ENCODE results near the gene CUX1.
"Not testable (repeated sequence)": the region's sequence is repeated elsewhere in the genome, so short reads cannot be mapped to it uniquely, and the experiment has no call there.

CUX1 gene

GRCh38 chr7:102149416-102149815 lies 332.0 kb downstream of the CUX1 start:
- DNase-seq (ENCODE audit: low read depth), result no peak

GRCh38 chr7:102150266-102150665 lies 332.8 kb downstream of the CUX1 start:
- DNase-seq (ENCODE audit: low read depth), result no peak

GRCh38 chr7:102152672-102153598 lies 335.5 kb downstream of the CUX1 start:
- no peak for DNase-seq (ENCODE audit: low read depth)

- no peak for DNase-seq (ENCODE audit: low read depth)
These were observed 336.1 kb downstream of the CUX1 start for GRCh38 chr7:102153599-102153946.

GRCh38 chr7:102154425-102154824 lies 337.0 kb downstream of the CUX1 start:
- no peak for DNase-seq (ENCODE audit: low read depth)

DNA sequence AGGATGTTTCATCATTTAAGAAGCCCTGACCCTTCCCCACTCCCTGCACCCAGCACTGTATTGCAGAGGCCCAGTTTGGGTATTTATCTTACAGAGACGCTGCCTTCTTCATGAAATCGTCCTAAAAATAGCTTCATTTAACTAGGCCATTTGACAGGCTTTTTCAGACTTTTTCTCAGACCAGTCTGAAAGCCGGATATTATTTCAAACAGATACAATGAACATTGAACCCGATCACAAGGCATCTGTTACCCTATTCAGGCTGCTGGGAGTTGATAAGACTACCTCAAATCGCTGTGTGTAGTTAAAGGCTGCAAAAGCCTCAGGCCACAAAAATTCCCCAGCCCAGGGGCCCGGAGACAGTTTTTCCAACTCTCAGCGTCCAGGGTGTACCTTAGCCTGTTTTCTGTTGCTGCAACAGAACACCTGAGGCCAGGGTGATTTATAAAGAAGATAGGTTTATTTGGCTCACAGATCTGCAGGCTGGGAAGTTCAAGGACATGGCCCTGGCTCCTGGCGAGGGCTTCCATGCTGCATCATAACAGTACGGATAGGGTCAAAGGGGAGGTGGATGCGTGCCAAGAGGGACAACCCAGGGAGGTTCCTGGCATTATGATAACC lies 338.5 kb downstream of the CUX1 start:
- no peak for DNase-seq (ENCODE audit: low read depth)

- no peak for DNase-seq (ENCODE audit: low read depth)
These were observed 339.4 kb downstream of the CUX1 start for GRCh38 chr7:102156867-102157266.

- no peak for DNase-seq (ENCODE audit: low read depth)
These were observed 347.7 kb downstream of the CUX1 start for GRCh38 chr7:102165136-102165535.

GRCh38 chr7:102167254-102167653 lies 349.8 kb downstream of the CUX1 start:
- DNase-seq (ENCODE audit: low read depth), result no peak

GRCh38 chr7:102169651-102170392 lies 352.4 kb downstream of the CUX1 start:
- DNase-seq (ENCODE audit: low read depth), result no peak

GRCh38 chr7:102170393-102170970 lies 353.1 kb downstream of the CUX1 start:
- DNase-seq (ENCODE audit: low read depth), result no peak

DNA sequence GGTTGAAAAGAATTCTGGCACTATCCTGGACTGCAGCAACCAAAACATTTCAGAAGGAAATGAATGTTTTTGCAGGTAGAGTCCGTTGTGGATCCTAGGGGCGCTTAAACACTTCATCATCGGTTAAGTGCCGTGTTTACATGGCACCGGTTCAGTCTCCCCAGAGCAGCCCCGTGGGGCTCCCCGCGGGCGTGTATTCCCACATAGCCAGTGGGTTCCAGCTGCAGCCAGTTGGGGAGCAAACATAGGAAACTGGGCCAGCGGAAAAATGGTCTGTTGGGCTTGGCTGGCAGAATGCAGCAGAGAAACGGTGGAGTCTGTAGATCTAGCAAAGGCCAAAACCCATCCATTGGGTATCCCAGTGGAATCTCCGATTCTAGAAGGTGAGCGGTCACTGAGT lies 356.2 kb downstream of the CUX1 start:
- no peak for DNase-seq (ENCODE audit: low read depth)

DNA sequence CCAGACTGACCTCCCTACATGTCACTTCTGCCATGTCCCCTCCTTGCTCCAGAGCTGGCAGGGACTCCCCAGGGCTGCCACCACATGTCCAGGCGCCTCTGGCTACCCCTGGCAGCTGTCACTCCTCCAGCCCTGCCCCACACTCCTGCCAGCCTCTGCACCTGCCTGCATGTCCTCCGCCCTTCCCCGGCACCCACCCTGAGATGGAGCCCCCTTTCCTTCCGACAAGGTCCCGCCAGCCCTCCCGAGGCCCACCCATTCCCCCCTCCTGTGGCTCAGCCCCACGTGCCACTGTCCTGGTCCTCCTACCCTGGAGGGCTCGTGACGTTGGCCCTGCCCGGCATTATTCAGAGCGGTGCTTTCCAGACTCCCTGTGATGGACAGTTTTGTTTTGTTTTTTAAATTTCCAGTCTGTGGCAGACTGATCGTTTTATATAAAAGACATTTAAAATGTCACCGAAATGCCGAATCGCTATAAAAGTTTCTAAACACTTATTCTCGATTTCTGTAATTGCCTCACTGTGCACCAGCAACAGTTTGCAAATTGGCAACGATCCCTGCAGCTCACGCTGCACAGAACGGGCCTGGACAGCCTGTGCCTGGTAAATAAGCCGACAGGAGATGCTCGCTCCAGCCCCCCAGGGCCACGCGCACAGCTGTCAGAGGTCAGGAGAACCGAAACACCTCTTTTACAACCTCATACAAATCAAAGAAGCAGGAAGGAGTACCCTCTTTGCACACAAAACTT lies 358.2 kb downstream of the CUX1 start:
- no peak for DNase-seq (ENCODE audit: low read depth)

- DNase-seq (ENCODE audit: low read depth), result no peak
These were observed 361.0 kb downstream of the CUX1 start for GRCh38 chr7:102178410-102178809.

- DNase-seq (ENCODE audit: low read depth), result no peak
These were observed 363.3 kb downstream of the CUX1 start for GRCh38 chr7:102180727-102181126.

GRCh38 chr7:102181517-102181916 lies 364.1 kb downstream of the CUX1 start:
- no peak for DNase-seq (ENCODE audit: low read depth)

- DNase-seq (ENCODE audit: low read depth), result no peak
These were observed 364.6 kb downstream of the CUX1 start for GRCh38 chr7:102182016-102182415.

- DNase-seq (ENCODE audit: low read depth), result not testable (repeated sequence)
These were observed 366.4 kb downstream of the CUX1 start for GRCh38 chr7:102183848-102184247.

DNA sequence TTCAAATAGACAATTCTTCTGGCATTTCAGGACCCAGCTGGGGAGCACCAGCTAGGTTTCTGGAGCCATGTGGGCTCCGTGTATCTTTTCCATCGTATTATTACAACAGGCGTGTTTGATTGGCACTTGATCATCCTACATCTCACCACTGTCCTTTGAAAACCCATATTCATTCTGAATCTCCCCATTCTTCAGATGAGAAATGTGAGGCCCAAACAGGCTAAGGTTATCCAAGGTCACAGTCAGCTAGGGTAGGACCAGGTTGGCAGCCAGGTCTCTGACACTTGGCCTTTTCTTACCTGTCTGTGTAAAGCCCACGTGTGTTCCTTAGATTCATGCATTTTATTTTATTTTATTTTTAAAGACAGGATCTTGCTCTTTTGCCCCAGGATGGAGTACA lies 366.9 kb downstream of the CUX1 start:
- no peak for DNase-seq (ENCODE audit: low read depth)

DNA sequence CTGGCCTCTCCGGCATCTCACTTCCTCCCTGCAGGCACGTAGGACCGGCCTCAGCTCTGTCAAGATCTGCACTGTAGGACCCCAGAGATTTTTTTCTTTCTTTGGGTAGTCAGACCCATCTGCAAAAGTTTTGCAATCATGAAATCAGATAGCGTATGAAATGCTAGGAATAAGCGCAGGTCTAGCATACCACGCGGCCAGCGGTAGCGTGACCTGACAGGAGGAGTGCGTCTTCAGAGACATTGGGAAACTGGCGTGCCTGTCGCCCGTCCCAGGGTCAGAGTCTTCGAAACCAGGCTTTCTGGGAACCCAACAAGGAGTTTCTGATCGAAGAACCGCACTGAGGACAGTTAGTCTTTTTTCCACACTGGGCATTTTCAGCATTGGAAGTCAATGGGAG lies 368.4 kb downstream of the CUX1 start:
- DNase-seq (ENCODE audit: low read depth), result no peak

DNA sequence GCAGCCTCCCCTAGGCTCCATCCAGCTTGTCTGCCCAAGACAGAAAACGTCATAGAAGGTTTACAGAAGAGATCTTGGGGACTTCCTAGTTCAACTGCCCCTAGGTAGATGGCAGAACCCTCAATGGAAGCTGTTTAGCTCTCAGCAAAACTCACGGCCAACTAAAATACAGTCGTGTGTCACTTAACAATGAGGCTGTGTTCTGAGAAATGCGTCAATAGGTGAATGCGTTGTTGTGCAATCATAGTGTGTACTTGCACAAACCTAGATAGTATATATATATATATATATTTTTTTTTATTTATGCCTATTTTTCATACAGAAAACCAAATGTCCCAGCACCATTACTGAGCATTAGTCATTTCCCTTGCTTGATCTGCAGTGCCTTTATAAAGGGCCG lies 368.9 kb downstream of the CUX1 start:
- DNase-seq (ENCODE audit: low read depth), result no peak

DNA sequence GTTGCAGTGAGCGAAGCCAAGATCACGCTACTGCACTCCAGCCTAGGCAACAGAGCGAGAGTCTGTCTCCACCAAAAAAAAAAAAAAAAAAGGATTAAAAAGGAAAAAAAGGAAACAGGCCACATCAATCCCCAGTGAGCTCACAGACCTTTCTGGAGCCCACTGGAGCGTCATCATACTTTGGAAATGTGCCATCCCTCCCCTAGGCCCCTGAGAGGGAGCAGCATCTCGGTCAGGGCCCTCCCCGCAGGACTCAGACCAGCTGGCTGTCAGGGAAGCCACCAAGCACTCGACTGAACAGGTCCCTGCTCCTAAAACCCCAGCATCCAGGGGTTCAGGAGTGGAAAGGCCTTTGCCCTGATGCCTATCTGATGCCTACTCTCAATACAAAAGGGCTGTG lies 371.3 kb downstream of the CUX1 start:
- no peak for DNase-seq (ENCODE audit: low read depth)
